Stimulated activated CD4-positive, alpha-beta T cell treated with anti-CD3 and anti-CD28 coated beads, Interleukin-2, amount 100 ng/mL, for 48 hours (primary cell): ENCODE results near the gene CEP63.
"Not testable (repeated sequence)": the region's sequence is repeated elsewhere in the genome, so short reads cannot be mapped to it uniquely, and the experiment has no call there.

Source experiments
- DNase-seq, 2 donors: peaks; one replicate each; pipeline ENCODE4 v3.0.0-alpha.2; 2020

The CEP63 gene

DNA sequence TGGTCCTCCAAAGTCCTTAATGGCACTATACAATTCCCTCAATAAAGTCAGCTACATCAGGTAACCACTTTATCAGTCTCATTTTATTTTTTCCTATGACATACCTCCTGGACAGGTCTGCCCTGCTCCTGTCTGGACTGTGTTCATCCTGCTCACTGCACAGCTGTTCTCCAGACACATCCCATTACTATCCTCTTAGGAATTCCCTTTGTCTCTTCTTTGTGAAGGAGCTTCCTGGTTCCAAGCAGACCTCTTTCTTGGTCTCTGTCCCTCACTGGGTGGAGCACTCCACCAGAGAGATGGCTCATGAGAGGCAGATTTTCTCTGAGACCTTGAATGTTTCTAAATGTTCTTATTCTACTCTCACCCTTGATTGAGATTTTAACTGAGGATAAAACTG, 104.9 kb downstream of the CEP63 start:
- DNase-seq, result no peak

DNA sequence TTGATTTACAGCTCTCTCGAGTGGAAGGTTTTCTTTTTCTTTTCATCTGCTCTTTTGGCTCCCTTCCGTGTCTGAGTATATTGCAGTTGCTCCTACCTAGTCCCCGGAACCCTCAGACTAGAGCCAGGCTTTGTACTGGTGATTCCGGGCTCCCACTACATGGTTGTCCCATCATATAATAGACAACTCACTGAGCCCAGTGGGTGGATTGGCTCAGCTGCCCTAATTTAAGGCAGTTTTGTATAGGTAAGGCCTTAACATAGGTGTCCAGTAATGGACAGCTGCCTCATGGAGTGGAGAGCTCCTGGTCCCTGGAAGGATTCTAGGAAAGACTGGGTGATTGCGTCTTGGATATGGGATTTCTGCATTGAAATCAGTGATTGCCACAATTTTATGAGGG, 106.9 kb downstream of the CEP63 start:
- DNase-seq, result no peak

DNA sequence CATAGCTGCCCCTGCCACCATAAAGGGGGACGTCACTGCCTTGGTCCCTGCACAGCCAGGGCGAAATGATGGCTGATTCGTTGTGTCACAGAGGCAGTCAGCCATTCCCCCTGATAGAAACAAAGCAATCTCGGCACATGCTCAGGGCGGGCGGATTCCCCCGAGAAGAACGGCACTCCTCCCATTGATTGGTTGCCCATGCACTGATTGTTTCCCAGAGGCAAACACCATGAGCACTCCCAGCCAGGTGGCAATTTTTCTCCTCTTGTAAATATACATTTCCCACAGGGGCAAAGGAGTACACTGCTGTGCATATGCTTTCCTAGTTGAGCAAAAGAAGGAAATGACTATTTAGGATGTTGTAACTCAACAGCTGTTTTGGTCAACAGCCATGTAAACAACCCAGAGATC, 108.5 kb downstream of the CEP63 start:
- no peak for DNase-seq

DNA sequence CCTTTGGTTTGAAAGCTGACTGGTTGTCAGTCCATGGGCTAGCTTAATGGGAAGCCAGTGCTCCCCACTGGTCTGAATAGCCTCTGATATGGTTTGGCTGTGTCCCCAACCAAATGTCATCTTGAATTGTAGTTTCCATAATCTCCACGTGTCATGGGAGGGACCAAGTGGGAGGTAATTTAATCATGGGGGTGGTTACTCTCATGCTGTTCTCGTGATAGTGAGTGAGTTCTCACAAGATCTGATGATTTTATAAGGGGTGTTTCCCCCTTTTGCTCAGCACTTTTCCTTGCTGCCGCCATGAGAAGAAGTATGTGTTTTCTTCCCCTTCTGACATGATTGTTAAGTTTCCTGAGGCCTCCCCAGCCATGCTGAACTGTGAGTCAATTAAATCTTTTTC, 109.1 kb downstream of the CEP63 start:
- DNase-seq, result not testable (repeated sequence)

DNA sequence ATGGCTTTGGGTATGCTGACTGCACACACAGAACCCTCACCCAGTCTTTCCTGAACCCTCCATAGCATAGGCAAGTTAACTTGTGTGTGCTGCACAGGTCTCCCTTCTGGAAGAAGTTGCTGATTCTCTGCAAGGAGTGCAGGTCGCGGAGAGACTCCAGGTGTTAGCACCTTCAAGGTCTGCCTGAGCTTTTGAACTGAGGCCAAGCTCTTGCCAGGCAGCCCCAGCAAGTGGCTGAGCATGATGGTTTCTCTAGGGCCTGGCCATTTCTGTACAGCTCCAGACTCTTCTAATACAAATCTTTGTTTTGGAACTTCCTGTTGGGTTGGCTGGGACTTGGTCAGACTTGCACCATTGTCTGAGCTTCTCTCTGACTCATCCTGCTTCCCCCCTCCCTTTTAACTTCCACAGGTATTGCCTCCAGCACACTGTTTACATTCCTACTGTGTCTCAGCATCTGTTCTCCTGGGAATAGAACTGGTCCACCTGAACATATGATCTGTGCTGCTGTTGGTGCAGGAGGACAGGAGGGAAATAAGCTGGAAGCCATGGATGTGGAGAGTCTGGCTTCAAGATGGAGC, 111.6 kb downstream of the CEP63 start:
- no peak for DNase-seq

DNA sequence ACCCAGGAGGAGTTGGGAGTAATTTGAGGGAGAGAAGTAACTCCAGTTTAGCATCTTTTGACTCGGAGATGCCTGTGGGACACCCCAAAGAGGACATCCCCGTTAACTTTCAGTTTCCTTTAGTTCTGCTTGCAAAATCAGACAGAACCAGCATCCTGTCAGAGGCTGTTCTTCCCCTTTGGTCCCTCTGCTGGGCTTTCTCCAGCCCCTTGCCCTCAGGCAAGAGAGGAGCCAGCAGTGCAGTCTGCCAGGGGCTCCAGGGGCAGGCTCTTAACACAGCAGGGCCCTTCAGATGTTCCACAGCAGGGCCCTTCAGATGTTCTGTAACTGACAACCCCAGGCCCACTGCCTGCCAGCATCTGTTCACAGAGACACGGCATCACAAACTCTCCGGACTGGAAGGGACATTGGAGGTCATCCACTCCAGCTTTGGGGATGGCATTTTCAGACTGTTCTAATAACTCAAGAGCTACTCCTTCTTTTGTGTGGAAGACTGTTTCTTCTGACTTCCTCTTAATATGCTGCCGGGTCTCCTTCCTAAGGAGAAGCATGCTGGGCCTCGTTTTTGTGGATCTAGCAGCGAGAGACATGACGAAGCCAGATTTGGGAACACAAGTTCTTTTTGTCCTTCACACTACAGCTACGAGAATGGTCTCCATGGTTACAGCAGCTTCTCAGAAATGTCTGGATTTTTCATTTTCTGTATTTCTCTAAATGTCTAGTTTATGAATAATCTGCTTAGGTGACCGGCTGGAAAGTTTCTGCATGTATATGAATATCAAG, 113.1 kb downstream of the CEP63 start:
- no peak for DNase-seq

DNA sequence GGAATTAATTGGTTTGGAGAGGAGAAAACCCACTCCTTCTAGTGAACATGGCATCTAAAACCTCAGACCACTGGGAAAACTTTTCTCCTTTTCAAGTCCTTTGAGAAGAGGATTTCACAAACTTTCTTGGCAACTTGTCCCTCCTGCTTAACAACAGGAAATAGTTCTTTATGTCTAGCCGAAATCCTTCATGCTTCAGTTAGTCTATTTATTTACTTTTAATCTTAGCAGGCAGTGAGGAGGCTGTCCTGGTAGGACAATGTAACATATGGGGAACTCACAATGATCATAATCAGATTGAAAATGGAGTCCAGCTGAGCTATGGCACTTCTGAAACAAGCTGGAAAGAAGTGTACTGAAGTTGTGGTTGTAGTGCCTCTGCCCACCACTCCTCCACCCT, 114.3 kb downstream of the CEP63 start:
- DNase-seq, result no peak

DNA sequence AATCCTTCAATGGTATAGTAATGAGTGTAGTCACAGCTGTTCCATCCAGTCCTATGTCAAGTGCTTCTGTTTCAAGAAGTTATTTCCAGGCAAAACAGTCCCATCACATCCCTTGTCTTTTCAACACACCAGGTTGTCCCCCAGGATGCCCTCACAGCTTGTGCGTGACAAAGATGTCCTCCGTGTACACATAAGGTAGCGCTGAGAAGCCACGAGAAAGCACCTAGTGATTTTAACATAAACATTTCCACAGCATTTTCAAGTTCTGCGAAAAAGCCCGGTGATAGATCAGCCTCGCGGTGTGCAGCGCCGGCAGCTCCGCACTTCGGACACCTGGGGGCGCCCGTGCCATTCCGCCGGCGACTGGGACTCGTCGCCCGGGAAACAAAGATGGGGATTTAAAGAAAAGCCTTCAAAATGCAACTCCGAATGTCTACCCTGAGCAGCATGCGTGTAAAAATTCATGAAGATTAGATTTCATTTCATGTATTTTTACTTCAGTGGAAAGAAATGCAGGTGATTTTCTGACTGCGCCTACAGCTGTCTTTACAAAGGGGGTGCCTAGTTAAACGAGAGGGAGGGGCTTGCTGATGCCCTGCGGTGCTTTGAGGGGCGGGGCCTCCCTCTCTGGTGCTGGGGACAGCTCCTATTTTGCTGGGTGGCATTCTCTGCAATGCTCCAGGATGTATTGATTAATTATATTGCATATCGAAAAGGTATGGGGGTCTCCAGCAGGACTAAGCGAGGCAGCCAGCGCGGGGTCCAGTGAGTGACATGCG, 115.0 kb downstream of the CEP63 start:
- peak; percentile 61 to 71 for DNase-seq

DNA sequence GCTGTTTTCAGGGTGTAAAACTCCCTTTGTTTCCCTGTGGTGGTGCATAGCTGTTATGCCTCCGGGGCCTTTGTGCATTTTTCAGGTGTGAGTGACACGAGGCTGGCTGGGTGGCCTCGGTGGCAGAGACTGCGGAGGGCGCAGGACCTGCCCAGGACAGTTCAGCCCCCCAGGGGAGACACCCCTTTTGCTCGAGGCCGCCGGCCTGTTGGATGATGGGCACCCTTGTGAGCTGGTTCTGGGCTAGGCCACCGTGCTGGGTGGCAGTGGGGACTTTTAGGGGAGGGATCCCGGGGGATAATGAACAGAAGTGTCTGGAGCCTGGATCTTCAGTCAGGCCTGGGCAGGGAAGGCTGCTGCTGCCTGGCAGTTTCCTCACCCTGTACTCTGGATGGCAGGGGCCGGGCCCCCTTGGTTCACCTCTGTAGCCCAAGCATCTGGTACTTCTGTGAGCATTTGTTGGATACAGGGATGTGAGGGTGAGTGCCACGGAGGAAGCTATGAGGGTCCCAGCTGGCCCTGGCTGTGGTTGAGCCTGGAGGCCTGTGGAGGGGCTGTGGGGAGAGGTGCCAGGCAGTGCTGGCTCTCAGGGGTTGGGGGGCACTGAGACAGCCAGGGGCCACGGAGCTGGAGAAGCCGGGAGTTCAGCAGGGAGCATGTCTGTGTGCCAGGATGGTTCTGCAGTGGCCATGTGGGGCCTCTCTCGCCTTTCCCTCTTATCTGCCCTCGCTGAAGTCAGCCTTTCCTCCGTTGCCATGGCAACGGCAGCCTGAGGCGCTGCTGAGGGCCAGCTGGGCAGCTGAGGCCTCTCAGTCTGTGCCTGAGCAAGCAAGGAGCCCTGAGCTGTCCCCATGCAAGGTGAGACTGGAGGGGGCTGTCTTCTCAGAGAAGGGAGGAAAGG, 115.9 kb downstream of the CEP63 start:
- no peak for DNase-seq

DNA sequence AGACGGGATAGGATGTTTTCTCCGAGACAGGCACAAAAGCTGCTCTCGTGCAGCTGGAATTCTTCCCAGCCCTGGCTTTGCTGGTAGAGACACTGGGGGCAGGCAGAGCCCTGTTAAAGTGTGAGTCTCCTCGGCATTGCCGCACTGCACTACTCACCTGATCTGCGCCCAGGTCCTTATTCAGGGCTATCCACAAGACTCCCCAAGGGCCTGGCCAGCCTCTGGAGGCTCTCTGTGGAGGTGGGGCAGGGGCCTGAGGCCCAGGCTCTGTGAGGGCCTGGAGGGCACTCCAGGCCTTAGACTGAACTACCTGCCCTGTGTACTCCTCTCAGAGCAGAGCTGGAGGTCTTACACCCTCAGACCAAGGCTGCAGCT, 116.6 kb downstream of the CEP63 start:
- no peak for DNase-seq

DNA sequence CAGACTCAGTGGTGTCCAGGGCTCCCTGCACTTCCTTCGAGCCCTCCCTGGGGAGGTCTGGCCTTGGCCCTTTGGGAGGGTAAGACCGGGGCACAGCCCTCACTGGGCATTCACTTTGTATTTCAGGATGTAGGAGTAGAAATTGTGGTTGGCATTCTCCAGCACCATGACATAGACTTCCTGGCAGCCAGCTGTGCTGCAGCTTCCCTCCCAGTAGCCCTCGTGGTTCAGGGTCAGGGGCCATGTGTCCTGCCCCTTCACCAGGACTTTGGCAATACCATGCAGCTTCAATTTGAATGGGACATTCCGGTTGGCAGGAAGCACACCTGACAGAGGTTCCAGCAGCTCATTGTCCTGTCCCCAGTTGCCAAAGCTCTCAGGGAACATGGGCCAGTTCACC, 117.6 kb downstream of the CEP63 start:
- DNase-seq, result no peak

DNA sequence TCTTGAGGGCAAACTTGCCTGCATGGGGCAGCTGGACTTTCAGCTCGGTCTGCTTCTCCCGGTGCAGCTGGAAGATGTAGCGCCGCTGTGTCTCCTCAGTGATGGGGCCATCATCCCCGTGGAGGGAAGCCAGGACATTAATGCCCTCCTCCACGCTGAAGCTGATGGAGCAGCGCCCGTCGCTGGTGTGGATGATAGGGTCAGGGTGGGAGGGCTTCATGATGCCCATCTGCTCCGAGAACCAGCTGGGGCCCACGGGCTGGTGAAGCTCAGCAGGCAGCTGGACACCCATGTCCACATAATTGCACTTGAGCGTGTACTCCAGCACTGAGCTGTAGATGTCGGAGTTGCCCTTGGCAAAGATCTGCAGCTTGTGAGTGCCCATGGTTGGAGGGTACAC, 118.1 kb downstream of the CEP63 start:
- DNase-seq, result no peak

DNA sequence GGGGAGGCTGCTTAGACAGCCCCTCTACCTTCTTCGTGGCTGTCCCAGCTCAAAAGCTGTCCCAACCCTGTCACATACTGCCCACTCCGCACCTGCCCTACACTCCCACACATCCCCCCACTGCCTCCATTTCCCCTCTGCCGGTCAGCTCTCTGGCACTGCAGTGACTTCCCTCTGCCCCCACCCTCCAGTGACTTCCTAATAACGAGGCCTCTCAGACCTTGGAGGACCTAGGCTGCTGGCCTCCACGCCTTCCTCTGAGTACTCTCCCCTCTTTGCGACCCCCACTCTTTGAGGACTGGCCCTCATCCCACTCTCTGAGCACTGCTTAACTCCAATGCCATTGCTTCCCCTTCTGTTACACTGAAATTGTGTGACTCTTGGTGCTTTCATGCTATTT, 119.7 kb downstream of the CEP63 start:
- DNase-seq, result no peak

DNA sequence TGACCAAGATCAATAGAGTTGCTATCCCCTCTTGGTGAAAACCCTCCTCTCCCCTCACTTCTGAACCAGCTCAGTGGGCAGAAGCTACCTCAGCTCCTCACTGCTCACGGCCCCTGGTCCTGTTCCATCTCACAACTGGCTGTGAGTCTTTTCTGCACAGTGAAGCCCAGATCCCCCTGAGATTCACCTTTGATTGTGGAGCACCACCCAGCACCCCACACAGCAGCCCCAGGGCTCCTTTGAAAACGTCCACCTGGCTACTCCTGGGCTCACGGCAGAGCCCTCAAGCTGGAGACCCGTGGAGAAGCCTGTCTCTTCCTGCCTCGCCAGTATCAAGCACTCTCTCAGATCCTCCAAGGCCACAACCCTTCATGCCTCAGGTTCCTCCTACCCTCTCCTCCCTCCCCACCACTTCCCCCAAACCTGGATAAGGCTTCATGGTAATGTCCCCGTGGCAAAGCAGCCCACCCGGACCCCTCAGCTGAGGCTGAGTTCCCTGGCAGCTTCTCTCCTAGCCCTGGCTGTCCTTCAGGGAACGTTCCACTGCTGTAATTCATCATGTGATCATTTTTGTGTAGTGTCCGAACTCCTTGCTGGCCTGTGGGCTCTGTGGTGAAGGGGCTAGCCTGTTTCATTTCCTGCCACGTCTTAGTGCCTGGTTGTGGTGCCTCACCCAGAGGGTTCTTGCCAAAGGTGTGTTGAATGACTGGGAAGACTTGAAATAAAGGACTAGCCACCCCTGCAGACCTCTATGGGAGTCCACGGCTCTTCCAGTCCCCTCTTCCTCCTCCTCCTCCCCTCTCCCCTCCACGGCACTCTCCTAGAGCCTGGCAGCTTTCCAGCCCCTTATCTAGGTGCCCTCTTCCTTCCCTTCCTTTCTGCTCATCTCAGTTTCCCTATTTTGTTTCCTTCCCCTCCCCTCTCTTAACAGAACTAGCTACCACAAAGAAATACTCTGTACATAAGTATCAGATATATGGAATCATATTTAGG, 120.5 kb downstream of the CEP63 start:
- DNase-seq, result no peak

DNA sequence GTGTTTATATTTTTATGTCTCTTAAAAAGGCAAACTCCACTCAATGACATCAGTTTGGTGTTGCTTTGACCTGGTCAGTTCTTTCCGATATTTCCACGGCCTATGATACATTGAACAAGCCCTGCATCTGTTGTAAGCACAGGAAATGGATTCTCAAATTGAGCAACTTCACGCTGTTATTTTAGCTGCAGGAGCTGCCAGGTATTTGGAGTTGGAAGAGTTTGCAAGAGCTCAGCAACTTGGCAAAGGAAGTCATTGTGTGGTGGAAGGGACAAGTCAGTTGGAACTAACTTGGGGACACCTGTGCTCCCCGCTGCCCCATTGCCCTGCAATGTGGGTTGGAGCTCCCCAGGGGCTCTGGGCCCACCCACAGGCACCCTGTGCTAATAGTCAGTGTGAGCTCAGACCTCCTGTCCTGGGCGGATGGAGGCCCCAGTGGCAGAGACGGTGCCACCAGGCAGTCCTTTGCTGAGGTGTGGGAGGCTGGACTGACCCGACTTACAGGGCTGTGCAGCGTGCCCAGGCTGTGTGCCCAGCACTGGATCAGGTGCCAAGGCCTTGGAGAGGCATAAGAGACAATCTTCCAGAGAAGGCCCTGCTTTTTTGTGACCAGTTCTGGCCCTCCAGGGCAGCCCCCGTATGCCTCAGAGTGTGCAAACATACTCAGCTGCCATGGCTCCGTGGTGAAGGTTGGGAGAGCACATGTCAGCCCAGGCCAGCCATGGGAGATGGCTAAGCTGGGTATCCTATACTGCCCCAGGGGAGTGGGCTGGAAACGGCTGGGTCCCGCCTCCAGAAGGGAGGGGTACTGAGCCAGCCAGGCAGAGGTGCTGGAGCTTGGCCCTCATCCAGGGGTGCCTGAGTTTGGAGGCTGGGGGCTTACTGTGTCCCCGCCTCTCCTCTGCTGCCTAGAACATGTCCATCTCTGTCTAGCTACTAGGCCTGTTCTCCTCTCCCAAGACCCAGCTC, 121.5 kb downstream of the CEP63 start:
- DNase-seq, result no peak

DNA sequence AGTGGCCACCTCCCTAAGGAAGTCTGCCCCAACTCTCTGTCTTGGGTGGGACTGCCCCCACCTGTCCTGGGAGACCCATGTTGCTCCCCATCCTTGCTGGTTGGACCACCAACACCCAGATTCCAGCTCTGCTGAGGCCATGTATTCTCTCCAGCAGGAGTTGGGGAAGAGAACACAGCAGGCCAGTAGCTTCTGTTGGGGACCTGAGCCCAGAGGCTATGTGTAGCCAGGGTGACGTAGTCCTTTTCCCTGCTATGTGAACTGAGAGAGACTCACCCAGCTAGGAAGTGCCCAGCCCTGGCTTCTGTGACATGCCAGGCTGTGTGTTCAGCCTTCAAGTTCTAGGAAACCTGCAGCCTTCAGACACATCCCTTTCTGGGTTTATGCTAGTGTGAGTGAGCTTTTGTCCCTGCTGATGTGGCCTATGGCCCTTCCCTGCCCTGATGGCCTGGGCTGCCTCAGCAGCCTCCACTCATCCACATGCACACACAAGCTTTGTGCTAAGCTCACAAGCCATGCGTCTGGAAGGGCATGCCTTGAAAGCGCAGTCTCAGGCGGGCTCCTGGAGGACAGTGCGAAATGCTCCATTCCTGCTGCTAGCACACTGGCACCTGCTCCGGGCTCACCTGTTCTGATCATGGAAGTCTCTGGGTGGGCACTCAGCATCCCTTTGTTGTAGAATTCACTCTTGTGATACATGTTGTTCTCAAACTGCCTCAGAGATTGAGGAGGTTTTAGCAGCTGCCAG, 122.3 kb downstream of the CEP63 start:
- no peak for DNase-seq

DNA sequence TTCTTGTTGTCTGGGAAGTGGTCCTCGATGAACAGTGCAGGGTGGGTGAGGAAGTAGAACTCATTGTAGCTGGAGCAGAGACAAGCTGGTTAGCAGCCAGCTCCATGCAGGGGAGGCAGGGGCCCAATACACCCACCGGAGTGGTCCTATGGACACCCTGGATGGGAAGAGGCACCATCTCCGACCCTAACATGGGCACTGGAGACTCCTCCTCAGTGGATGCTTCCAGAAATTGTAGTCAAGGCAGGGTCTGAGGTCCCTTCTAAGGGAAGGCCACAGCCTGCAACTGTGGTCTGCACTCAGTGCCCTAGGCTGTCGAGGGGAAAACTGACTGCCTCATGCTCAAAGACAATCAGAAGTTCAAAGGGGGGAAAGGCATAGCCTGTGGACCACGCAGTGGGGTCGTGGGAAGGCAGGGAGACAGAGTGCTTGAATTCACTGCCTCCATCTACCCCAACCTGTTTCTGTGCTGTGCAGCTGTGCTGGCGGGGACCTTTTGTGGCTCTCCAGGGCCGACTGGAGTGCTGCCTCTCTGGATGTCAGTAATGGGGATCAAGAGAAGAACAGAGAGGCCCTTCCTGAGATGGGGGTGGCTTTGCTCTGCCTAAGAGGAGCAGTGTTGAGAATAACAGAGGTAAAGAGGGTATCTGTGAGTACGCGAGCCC, 123.0 kb downstream of the CEP63 start:
- DNase-seq, result no peak

DNA sequence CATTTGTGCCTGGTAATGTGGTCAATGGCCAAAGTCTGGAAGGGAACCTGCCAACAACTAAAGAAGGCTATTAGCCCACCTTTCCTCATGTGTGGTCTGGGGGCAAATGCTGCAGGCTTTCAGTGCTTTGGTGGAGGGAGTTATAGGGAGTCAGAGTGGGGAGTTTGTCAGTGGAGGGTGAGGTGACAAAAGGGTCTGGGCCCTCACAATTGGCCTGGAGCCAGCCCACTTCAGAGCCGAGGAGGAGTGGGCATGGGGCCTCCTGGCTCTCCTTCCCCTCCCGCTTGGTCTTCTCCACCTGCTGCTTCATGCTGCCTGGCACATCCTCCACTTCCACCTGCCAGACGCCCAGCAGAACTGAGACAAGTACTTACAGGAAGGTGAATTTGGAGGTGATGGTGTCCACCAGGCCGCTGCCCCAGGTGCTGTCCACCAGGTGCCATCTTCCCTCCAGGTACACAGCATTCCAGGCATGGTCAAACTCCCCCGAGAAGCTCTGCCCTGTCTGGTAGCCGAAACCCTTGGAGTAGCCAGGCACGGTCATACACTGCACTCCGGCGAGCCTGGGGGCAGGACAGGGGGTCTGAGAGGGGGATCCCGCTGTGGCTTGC, 124.1 kb downstream of the CEP63 start:
- no peak for DNase-seq
